WTC11 (cell line): ENCODE measurements around the gene SLC5A2. TPM values are rescaled to one million over a fixed set of nuclear protein-coding genes. Genes with fewer than 3 reads are reported as not detected.
A peak's percentile ranks its signal among the peaks of the same experiment; 100 is the strongest.

Experiments
- EMX1 ChIP-seq: fragments of 250-450 bp; sonication (Bioruptor Pico); IDR thresholded peaks from 2 replicates; pipeline ENCODE4 v1.8.0; 2021; ENCODE audit warnings: mild to moderate bottlenecking
- JAZF1 ChIP-seq: fragments of 250-450 bp; sonication (Bioruptor Pico); IDR thresholded peaks from 2 replicates; pipeline ENCODE4 v1.9.0; 2021; ENCODE audit warnings: moderate library complexity, mild to moderate bottlenecking, inconsistent platforms
- JUN ChIP-seq: sonication (generic); formaldehyde crosslinking; IDR thresholded peaks from 2 replicates; pipeline ENCODE4 v1.8.0; 2023; ENCODE audit warnings: mild to moderate bottlenecking, missing genetic modification reagents
- KAT7 ChIP-seq: sonication (generic); formaldehyde crosslinking; IDR thresholded peaks from 2 replicates; pipeline ENCODE4 v1.8.1; 2023; ENCODE audit warnings: missing genetic modification reagents, mild to moderate bottlenecking, borderline replicate concordance
- NFYB ChIP-seq: sonication (generic); formaldehyde crosslinking; conservative IDR thresholded peaks from 2 replicates; pipeline ENCODE4 v1.8.0; 2022; ENCODE audit warnings: low read depth, missing genetic modification reagents
- NR1H2 ChIP-seq: sonication (generic); formaldehyde crosslinking; IDR thresholded peaks from 2 replicates; pipeline ENCODE4 v1.9.0; 2021; ENCODE audit warnings: mild to moderate bottlenecking, moderate library complexity, missing genetic modification reagents
- OVOL2 ChIP-seq: fragments of 250-450 bp; sonication (Bioruptor Pico); IDR thresholded peaks from 2 replicates; pipeline ENCODE4 v1.9.0; 2021; ENCODE audit warnings: mild to moderate bottlenecking, borderline replicate concordance
- RELA ChIP-seq: sonication (generic); formaldehyde crosslinking; IDR thresholded peaks from 2 replicates; pipeline ENCODE4 v1.8.1; 2022; ENCODE audit warnings: missing genetic modification reagents, mild to moderate bottlenecking, borderline replicate concordance
- RORB ChIP-seq: fragments of 250-450 bp; sonication (Bioruptor Pico); IDR thresholded peaks from 2 replicates; pipeline ENCODE4 v1.9.0; 2021; ENCODE audit warnings: mild to moderate bottlenecking
- TP53 ChIP-seq: sonication (generic); formaldehyde crosslinking; IDR thresholded peaks from 2 replicates; pipeline ENCODE4 v1.8.1; 2023; ENCODE audit warnings: mild to moderate bottlenecking, missing genetic modification reagents
- ZNF121 ChIP-seq: sonication (generic); formaldehyde crosslinking; IDR thresholded peaks from 2 replicates; pipeline ENCODE4 v1.8.0; 2023; ENCODE audit warnings: missing genetic modification reagents
- ZNF317 ChIP-seq: sonication (generic); formaldehyde crosslinking; IDR thresholded peaks from 2 replicates; pipeline ENCODE4 v1.8.1; 2023; ENCODE audit warnings: low read depth, mild to moderate bottlenecking, moderate library complexity, missing genetic modification reagents, borderline replicate concordance
- ZNF396 ChIP-seq: fragments of 250-450 bp; sonication (Bioruptor Pico); IDR thresholded peaks from 2 replicates; pipeline ENCODE4 v1.8.0; 2021; ENCODE audit warnings: mild to moderate bottlenecking, moderate library complexity, borderline replicate concordance
- ZNF671 ChIP-seq: fragments of 250-450 bp; sonication (Bioruptor Pico); IDR thresholded peaks from 2 replicates; pipeline ENCODE4 v1.8.0; 2021; ENCODE audit warnings: mild to moderate bottlenecking
- total RNA-seq: library from RNA; stranded (reverse); gene quantifications from 3 replicates; pipeline ENCODE4 v1.2.3, GENCODE V29; 2021
- TF ChIP-seq, protein P1 (sequence below): sonication (generic); formaldehyde crosslinking; IDR thresholded peaks from 2 replicates; pipeline ENCODE4 v1.8.0; 2022; ENCODE audit warnings: mild to moderate bottlenecking, missing genetic modification reagents
- TF ChIP-seq, protein P2 (sequence below): sonication (generic); formaldehyde crosslinking; IDR thresholded peaks from 2 replicates; pipeline ENCODE4 v1.8.1; 2023; ENCODE audit warnings: mild to moderate bottlenecking, missing genetic modification reagents
- TF ChIP-seq, protein P3 (sequence below): sonication (generic); formaldehyde crosslinking; IDR thresholded peaks from 2 replicates; pipeline ENCODE4 v1.8.1; 2022; ENCODE audit warnings: low read depth, missing genetic modification reagents, borderline replicate concordance
- TF ChIP-seq, protein P4 (sequence below): sonication (generic); formaldehyde crosslinking; IDR thresholded peaks from 2 replicates; pipeline ENCODE4 v1.8.1; 2023; ENCODE audit warnings: mild to moderate bottlenecking, missing genetic modification reagents
- TF ChIP-seq, protein P5 (sequence below): sonication (generic); formaldehyde crosslinking; conservative IDR thresholded peaks from 2 replicates; pipeline ENCODE4 v1.8.1; 2022; ENCODE audit warnings: mild to moderate bottlenecking, missing genetic modification reagents
- TF ChIP-seq, protein P6 (sequence below): sonication (generic); formaldehyde crosslinking; IDR thresholded peaks from 2 replicates; pipeline ENCODE4 v1.8.0; 2022; ENCODE audit warnings: mild to moderate bottlenecking, missing genetic modification reagents
- TF ChIP-seq, protein P7 (sequence below): sonication (generic); formaldehyde crosslinking; IDR thresholded peaks from 2 replicates; pipeline ENCODE4 v1.8.0; 2022; ENCODE audit warnings: missing genetic modification reagents
- TF ChIP-seq, protein P8 (sequence below): sonication (generic); formaldehyde crosslinking; IDR thresholded peaks from 2 replicates; pipeline ENCODE4 v1.8.0; 2023; ENCODE audit warnings: mild to moderate bottlenecking, missing genetic modification reagents

The SLC5A2 gene
- total RNA-seq, 1 experiment from 2014 or later = 0.83 TPM

DNA sequence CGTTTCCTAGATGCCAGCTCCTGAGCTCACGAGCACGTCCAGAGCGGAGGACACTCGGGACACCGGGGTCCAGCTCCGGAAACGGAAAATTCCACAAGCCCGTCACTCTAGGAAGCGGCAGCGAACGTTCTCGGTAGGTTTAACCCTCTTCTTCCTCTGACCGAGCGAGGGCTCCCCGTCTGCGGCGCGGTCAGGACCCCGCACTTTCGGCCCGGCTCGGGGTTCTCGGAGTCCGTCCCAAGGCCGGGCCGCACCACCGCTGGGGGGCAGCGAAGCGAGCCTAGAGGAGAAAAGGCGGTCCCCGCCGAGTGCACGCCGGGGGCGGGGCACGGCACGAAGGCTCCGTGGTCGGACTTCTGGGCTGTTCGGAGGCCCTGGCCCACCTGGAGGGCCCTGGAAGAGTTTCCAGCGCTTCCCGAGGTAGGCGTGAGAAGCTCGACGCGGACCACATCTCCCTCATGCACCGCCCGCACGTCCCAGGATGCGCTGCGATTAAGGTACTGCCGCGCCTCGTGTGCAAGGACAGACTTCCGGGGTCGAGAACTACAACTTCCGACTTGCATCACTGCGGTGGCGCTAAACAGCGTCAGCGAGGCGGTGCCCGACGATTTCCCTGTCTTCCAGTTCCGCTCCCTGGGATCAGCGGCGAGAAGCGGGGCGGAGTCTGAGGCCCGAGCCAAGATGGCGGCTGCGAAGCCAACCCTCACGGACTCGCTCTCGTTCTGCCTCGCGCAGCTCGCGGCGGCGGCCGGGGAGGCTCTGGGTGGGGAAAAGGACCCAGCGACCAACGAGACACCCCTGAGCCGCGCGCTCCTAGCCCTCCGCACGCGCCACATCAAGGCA is 23.9 kb upstream of the SLC5A2 start, which contains the start of gene ARMC5 (continued):
- TF ChIP-seq RORB (CRISPR knock-in tag) (no peak), NR1H2 (no peak), TP53 (CRISPR knock-in tag) (no peak), ZNF121 (CRISPR knock-in tag) (no peak), RELA (CRISPR knock-in tag) (peak; percentile 72; the same call in 1 of the 2 replicates), EMX1 (CRISPR knock-in tag) (no peak), KAT7 (peak; percentile 79; the same call in 1 of the 2 replicates), JUN (CRISPR knock-in tag) (no peak; the same call in 1 of the 2 replicates), ZNF396 (no peak), OVOL2 (no peak), ZNF317 (no peak), ZNF671 (CRISPR knock-in tag) (no peak), NFYB (CRISPR knock-in tag) (no peak), JAZF1 (CRISPR knock-in tag) (no peak)
- TF ChIP-seq, protein P1, sequence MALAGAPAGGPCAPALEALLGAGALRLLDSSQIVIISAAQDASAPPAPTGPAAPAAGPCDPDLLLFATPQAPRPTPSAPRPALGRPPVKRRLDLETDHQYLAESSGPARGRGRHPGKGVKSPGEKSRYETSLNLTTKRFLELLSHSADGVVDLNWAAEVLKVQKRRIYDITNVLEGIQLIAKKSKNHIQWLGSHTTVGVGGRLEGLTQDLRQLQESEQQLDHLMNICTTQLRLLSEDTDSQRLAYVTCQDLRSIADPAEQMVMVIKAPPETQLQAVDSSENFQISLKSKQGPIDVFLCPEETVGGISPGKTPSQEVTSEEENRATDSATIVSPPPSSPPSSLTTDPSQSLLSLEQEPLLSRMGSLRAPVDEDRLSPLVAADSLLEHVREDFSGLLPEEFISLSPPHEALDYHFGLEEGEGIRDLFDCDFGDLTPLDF = peak; percentile 32; the same call in 1 of the 2 replicates
- TF ChIP-seq, protein P2, sequence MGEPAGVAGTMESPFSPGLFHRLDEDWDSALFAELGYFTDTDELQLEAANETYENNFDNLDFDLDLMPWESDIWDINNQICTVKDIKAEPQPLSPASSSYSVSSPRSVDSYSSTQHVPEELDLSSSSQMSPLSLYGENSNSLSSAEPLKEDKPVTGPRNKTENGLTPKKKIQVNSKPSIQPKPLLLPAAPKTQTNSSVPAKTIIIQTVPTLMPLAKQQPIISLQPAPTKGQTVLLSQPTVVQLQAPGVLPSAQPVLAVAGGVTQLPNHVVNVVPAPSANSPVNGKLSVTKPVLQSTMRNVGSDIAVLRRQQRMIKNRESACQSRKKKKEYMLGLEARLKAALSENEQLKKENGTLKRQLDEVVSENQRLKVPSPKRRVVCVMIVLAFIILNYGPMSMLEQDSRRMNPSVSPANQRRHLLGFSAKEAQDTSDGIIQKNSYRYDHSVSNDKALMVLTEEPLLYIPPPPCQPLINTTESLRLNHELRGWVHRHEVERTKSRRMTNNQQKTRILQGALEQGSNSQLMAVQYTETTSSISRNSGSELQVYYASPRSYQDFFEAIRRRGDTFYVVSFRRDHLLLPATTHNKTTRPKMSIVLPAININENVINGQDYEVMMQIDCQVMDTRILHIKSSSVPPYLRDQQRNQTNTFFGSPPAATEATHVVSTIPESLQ (CRISPR knock-in tag) = no peak
- TF ChIP-seq, protein P3, sequence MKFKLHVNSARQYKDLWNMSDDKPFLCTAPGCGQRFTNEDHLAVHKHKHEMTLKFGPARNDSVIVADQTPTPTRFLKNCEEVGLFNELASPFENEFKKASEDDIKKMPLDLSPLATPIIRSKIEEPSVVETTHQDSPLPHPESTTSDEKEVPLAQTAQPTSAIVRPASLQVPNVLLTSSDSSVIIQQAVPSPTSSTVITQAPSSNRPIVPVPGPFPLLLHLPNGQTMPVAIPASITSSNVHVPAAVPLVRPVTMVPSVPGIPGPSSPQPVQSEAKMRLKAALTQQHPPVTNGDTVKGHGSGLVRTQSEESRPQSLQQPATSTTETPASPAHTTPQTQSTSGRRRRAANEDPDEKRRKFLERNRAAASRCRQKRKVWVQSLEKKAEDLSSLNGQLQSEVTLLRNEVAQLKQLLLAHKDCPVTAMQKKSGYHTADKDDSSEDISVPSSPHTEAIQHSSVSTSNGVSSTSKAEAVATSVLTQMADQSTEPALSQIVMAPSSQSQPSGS = no peak
- TF ChIP-seq, protein P4, sequence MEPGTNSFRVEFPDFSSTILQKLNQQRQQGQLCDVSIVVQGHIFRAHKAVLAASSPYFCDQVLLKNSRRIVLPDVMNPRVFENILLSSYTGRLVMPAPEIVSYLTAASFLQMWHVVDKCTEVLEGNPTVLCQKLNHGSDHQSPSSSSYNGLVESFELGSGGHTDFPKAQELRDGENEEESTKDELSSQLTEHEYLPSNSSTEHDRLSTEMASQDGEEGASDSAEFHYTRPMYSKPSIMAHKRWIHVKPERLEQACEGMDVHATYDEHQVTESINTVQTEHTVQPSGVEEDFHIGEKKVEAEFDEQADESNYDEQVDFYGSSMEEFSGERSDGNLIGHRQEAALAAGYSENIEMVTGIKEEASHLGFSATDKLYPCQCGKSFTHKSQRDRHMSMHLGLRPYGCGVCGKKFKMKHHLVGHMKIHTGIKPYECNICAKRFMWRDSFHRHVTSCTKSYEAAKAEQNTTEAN = peak; percentile 91
- TF ChIP-seq, protein P5, sequence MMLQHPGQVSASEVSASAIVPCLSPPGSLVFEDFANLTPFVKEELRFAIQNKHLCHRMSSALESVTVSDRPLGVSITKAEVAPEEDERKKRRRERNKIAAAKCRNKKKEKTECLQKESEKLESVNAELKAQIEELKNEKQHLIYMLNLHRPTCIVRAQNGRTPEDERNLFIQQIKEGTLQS (CRISPR knock-in tag) = no peak
- TF ChIP-seq, protein P6, sequence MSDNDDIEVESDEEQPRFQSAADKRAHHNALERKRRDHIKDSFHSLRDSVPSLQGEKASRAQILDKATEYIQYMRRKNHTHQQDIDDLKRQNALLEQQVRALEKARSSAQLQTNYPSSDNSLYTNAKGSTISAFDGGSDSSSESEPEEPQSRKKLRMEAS = peak; percentile 97
- TF ChIP-seq, protein P7, sequence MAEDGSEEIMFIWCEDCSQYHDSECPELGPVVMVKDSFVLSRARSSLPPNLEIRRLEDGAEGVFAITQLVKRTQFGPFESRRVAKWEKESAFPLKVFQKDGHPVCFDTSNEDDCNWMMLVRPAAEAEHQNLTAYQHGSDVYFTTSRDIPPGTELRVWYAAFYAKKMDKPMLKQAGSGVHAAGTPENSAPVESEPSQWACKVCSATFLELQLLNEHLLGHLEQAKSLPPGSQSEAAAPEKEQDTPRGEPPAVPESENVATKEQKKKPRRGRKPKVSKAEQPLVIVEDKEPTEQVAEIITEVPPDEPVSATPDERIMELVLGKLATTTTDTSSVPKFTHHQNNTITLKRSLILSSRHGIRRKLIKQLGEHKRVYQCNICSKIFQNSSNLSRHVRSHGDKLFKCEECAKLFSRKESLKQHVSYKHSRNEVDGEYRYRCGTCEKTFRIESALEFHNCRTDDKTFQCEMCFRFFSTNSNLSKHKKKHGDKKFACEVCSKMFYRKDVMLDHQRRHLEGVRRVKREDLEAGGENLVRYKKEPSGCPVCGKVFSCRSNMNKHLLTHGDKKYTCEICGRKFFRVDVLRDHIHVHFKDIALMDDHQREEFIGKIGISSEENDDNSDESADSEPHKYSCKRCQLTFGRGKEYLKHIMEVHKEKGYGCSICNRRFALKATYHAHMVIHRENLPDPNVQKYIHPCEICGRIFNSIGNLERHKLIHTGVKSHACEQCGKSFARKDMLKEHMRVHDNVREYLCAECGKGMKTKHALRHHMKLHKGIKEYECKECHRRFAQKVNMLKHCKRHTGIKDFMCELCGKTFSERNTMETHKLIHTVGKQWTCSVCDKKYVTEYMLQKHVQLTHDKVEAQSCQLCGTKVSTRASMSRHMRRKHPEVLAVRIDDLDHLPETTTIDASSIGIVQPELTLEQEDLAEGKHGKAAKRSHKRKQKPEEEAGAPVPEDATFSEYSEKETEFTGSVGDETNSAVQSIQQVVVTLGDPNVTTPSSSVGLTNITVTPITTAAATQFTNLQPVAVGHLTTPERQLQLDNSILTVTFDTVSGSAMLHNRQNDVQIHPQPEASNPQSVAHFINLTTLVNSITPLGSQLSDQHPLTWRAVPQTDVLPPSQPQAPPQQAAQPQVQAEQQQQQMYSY = peak; percentile 38; the same call in 1 of the 2 replicates
- TF ChIP-seq, protein P8, sequence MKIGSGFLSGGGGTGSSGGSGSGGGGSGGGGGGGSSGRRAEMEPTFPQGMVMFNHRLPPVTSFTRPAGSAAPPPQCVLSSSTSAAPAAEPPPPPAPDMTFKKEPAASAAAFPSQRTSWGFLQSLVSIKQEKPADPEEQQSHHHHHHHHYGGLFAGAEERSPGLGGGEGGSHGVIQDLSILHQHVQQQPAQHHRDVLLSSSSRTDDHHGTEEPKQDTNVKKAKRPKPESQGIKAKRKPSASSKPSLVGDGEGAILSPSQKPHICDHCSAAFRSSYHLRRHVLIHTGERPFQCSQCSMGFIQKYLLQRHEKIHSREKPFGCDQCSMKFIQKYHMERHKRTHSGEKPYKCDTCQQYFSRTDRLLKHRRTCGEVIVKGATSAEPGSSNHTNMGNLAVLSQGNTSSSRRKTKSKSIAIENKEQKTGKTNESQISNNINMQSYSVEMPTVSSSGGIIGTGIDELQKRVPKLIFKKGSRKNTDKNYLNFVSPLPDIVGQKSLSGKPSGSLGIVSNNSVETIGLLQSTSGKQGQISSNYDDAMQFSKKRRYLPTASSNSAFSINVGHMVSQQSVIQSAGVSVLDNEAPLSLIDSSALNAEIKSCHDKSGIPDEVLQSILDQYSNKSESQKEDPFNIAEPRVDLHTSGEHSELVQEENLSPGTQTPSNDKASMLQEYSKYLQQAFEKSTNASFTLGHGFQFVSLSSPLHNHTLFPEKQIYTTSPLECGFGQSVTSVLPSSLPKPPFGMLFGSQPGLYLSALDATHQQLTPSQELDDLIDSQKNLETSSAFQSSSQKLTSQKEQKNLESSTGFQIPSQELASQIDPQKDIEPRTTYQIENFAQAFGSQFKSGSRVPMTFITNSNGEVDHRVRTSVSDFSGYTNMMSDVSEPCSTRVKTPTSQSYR (CRISPR knock-in tag) = peak; percentile 45; the same call in 1 of the 2 replicates
